Measurements from ENCODE around the gene MAIP1.
"Not testable (repeated sequence)": the region's sequence is repeated elsewhere in the genome, so short reads cannot be mapped to it uniquely, and the experiment has no call there.

The MAIP1 gene

GRCh38 chr2:199955339-199956061, at the start of gene MAIP1, which contains the start of gene TYW5:
TSS of gene MAIP1 (plus strand) at chr2:199955582. CDS start at chr2:199955799, 217 bp downstream.
TSS of gene TYW5 (minus strand) at chr2:199955491. CDS start at chr2:199955470, 21 bp downstream.
- peak; percentile 79 for DNase-seq

GRCh38 chr2:199907008-199907714, 48.2 kb upstream of the MAIP1 start:
- no peak for DNase-seq

GRCh38 chr2:199910338-199911051, 44.9 kb upstream of the MAIP1 start:
- no peak for DNase-seq

GRCh38 chr2:199911052-199911876, 44.1 kb upstream of the MAIP1 start, which contains the start of gene C2orf69:
TSS of gene C2orf69 (plus strand) at chr2:199911293. CDS start at chr2:199911439, 146 bp downstream.
- DNase-seq = peak; percentile 94

- DNase-seq = no peak
Observed at GRCh38 chr2:199911877-199912161, 43.6 kb upstream of the MAIP1 start.

- not testable (repeated sequence) for DNase-seq
Observed at GRCh38 chr2:199912553-199913114, 42.7 kb upstream of the MAIP1 start.

- no peak for DNase-seq
Observed at GRCh38 chr2:199914372-199914958, 40.9 kb upstream of the MAIP1 start.

- DNase-seq = no peak
Observed at GRCh38 chr2:199916980-199917379, 38.4 kb upstream of the MAIP1 start.

- no peak for DNase-seq
Observed at GRCh38 chr2:199922856-199923255, 32.5 kb upstream of the MAIP1 start.

GRCh38 chr2:199923924-199924323, 31.5 kb upstream of the MAIP1 start:
- DNase-seq = no peak

- DNase-seq = no peak
Observed at GRCh38 chr2:199926806-199927205, 28.6 kb upstream of the MAIP1 start.

GRCh38 chr2:199928226-199928625, 27.2 kb upstream of the MAIP1 start:
- DNase-seq = no peak

- DNase-seq = no peak
Observed at GRCh38 chr2:199928626-199929025, 26.8 kb upstream of the MAIP1 start.

- DNase-seq = no peak
Observed at GRCh38 chr2:199929262-199929661, 26.1 kb upstream of the MAIP1 start.

GRCh38 chr2:199932312-199932855, 23.0 kb upstream of the MAIP1 start:
- DNase-seq = no peak

- no peak for DNase-seq
Observed at GRCh38 chr2:199933466-199933865, 21.9 kb upstream of the MAIP1 start.

- no peak for DNase-seq
Observed at GRCh38 chr2:199936554-199936953, 18.8 kb upstream of the MAIP1 start.

GRCh38 chr2:199940373-199940772, 15.0 kb upstream of the MAIP1 start:
- DNase-seq = peak; percentile 10

- DNase-seq = no peak
Observed at GRCh38 chr2:199943373-199943772, 12.0 kb upstream of the MAIP1 start.

- no peak for DNase-seq
Observed at GRCh38 chr2:199946196-199946595, 9.2 kb upstream of the MAIP1 start.

- no peak for DNase-seq
Observed at GRCh38 chr2:199946836-199947235, 8.5 kb upstream of the MAIP1 start.

GRCh38 chr2:199950396-199950795, 5.0 kb upstream of the MAIP1 start:
- DNase-seq = no peak

All from CD4-positive, alpha-beta T cell treated with Interleukin-21 for 1 hour (primary cell).